Neural cell (in vitro differentiated cells): ENCODE measurements around the gene ZBTB17.

Source experiments
- CTCF ChIP-seq: fragments of 450-650 bp; IDR thresholded peaks from 2 replicates; pipeline ENCODE4 v1.5.1; 2014; ENCODE audit warnings: antibody characterized with exemption, mild to moderate bottlenecking, moderate library complexity; ENCODE audit not compliant: poor library complexity, severe bottlenecking
- EP300 ChIP-seq: fragments of 450-650 bp; conservative IDR thresholded peaks from 2 replicates; pipeline ENCODE4 v1.6.1; 2014; ENCODE audit warnings: antibody characterized with exemption, mild to moderate bottlenecking, moderate library complexity; ENCODE audit not compliant: poor library complexity, severe bottlenecking
- EZH2 ChIP-seq: fragments of 200-600, 300-800 bp; shearing (Covaris generic), sonication (generic); IDR thresholded peaks from 2 replicates; pipeline ENCODE4 v1.6.1; 2014; ENCODE audit warnings: antibody characterized with exemption, low read length, borderline replicate concordance, mild to moderate bottlenecking; ENCODE audit not compliant: insufficient read depth, poor library complexity, severe bottlenecking
- POLR2AphosphoS5 ChIP-seq: IDR thresholded peaks from 2 replicates; pipeline ENCODE4 v1.6.1; 2012
- SMC3 ChIP-seq: fragments of 450-650 bp; conservative IDR thresholded peaks from 2 replicates; pipeline ENCODE4 v1.6.1; 2014; ENCODE audit warnings: antibody characterized with exemption, mild to moderate bottlenecking, moderate library complexity; ENCODE audit not compliant: poor library complexity
- TAF1 ChIP-seq: IDR thresholded peaks from 2 replicates; pipeline ENCODE4 v1.6.1; 2012; ENCODE audit warnings: low read depth

- no peak for TF ChIP-seq CTCF
- TF ChIP-seq SMC3, result no peak
- TF ChIP-seq EZH2, result no peak
- TF ChIP-seq EP300, result no peak
- TF ChIP-seq POLR2AphosphoS5, result no peak
- TF ChIP-seq TAF1, result no peak
Measured at GRCh38 chr1:15962671-15963362, 13.1 kb downstream of the ZBTB17 start.
